Activated CD4-positive, CD25-positive, alpha-beta regulatory T cell (primary cell): Measurements from ENCODE around the gene PKP1.

ENCODE experiments used
- DNase-seq, 4 experiments: peaks; one replicate each; lab custom pipeline; 2025; lab: John Stamatoyannopoulos, UW

Gene PKP1

DNA sequence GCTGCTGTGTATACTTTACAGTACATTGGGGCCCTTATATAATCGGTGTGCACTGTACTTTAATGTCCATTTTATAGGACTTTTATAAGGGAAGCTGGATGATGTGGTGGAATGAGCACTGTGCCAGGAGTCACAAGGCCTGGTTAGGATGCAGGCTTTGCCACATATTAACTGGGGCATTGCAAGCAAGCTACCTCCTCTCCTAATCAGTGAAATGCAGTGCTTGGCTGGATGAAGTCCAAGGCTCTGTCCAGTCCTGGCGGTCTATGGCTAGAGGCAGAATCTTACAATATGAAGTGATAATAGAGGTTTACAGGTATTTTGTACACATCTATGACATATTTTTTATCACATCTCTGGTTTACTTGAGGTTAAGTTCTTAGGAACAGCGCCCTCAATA is 1.7 kb upstream of the PKP1 start:
- DNase-seq: no peak

DNA sequence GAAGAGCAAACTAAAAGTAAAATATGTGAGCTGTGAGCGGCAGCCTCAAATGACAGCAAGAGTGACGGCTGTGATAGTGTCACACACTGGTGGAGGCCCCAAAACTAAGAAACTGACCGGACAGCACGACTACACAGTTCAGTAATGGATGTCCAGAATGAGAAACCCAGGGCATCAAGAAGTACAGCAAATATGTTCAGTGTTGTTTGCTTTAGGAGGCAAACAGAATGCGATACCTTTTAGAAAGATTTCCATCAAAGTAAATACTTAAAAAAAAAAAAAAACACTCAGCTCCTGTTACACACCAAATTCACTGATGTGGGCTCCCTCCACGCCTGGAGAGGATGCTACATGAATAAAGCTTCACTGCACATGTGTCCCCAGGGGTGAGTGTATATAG is 1.1 kb upstream of the PKP1 start:
- no peak for DNase-seq

DNA sequence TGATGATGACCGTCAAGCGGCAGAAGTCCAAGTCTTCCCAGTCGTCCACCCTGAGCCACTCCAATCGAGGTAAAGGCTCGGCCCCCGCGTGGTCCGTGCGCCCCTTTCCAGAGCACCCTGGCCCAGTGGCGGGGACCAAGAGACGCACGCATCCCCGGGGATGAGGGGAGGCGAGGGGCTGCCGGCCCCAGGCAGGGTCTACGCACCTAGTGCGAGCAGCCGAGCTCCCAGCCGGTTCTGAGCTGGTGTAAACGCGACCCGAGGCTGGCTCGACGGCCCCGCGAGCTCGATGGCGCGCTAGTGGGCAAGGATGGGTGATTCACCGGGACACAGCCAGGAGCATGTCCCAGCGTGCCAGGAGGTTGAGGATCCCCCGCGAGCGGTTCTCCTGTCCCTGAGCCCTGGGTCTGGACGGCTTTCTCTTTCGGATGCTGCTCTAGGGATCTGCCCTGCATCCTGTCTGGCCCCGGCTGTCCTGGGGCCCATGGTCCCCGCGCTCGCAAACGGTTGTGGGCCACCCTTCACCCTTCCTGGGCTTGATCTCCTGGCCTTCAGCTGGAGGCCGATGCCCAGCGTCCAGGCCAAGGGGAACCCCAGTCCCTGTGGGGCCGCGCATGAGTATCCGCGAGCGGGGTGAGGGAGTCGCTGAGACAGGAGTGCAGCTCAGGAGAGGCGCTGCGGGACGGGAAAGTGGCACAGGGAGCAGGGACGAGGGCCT is 689 bp downstream of the PKP1 start:
- DNase-seq: no peak

DNA sequence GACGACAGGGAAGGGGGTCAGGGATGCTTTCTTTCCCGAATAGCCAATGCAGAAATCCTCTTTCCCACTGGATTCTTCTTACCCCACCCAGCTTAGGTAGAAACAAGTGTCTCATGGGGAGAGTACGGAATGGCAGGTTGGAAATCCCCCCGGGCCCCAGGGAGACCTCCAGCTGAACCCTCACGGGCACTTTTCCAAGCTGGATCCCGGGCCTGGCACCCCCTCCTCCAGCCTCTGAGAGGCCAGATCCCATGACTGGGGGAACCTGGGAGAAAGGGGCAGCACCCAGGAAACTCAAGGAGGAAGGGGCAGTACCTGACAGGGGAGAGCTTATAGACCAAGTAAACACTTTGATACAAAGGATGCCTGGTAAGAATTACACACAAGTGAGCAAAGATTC is 1.3 kb downstream of the PKP1 start:
- DNase-seq: no peak

DNA sequence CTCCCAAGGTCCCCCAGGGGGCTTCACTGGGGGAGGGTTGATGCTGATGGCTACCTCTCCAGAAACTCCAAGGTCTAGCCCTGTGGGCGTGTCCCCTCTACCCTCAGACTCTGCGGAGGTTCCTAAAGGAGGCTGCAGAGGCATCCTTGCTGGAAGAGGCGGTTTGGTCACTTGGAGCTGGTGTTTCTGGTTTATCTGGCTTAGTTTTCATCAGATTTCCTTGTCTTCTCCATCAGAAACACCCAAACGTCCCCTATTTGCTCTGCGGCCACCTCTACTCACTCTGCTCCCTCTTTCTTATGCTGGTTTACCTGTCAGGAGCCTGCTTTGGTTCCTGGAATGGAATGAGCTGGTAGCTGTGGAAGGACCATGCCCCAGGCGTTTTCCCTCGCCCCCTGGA is 2.5 kb downstream of the PKP1 start:
- no peak for DNase-seq

DNA sequence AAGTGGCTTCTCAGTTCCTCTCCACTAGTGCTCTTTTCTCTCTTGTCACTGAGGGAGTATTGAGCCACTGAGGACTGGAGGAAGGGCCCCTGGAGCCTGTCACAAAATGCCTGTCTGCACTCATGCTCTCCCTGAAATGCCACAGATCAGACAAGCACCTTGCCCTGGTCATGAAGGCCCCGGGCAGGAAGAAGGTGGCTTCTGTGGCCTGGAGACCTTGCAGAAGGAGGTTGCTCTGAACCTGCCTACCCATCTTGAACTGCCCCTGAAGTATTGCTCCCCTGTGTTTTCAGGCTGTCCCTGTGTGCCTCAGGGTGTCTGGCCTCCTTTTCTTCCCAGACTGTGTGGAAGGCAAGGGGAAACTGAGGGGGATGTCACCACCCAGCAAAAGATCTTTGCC is 3.1 kb downstream of the PKP1 start:
- no peak for DNase-seq

DNA sequence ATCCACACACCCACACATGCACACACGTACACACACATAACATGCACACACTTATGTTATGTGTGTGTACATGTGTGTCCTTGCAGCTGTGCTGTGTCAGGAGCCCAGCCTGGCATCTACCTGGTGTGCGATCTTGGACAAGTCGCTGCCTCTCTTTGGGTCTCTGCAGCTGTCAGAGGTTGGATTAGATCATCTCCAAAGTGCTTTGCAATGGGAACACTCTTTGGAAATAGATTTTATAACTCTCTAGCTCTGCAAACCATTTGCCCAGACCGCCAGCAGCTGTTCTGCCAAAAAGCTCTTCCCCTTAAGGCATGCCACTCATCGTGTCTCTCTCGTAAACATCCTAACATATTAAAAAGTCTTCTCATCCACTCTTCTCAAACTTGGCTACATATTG is 4.7 kb downstream of the PKP1 start:
- no peak for DNase-seq

DNA sequence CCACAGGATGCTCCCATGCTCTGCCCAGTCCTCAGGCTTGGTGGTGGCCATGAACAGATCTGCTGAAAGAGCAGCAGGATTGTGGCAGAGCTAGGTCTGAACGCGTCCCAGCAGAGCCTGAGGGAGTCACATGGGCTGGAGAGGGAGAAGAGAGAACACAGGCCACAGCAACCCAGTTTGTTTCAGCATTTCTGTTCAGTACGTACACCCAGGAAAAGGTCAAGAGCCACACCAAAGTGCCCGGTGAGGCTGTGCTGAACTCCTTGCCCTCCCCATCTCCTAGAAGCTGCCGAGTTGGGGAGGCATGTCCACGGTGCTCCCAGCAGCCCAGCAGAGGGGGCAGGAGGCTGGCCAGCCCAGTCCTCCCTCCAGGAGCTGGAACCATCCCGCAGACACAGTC is 5.5 kb downstream of the PKP1 start:
- no peak for DNase-seq

DNA sequence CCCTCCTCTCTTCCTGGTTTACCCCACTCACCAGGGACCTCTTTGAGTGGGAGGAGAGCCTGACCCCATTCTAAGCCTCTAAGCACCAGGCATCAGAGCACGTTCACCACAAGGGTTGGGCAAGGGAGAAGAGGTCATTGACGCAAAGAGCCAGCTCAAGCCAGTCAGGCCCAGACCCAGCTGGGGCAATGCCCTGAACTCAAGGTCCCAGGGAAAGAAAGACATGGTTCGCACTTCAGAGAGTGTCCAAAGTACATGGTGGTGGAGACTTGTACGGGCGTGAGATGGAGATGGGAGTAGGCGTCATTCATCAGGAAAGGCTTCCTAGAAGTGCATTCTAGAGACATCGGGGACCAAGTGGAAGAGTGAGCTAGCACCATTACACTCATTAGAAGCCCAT is 7.2 kb downstream of the PKP1 start:
- DNase-seq: no peak

DNA sequence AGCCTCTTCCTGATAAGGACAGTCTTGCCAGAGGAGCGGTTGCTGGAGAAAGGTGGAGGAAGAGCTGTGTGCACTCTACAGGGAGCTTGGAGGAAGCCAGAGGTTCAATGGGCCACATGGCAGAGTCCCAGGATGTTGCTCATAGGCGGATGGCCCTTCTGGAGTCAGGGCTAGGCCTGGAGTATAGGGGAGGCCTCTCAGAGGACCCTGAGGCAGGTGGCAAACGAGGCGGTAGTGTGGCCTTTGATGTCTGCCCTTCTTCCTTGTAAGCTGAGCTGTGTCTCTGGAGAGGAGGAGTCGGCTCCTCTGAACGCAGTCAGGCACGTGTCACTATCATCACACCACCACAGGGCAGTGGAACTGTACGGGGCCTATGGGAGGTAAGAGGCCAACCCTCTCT is 8.6 kb downstream of the PKP1 start:
- no peak for DNase-seq

DNA sequence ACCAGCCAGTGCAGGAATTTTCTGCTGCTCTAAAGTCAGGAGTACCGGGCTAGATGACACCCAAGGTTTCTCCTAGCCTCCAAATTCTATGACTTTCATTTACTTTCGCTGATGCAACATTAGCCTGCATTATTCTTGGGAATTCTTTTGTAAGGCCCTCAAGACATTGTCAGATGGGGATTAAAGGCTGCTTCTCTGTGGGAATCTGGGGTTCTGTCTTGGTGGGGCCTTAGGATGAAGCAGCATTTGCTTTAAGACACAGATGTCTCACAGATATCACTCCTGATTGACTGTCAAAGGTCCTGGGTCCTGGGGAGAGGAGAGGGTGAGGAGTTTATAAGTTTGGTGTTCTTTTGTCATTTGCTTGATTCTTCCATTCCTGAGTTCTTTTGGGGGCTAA is 11.6 kb downstream of the PKP1 start:
- no peak for DNase-seq

DNA sequence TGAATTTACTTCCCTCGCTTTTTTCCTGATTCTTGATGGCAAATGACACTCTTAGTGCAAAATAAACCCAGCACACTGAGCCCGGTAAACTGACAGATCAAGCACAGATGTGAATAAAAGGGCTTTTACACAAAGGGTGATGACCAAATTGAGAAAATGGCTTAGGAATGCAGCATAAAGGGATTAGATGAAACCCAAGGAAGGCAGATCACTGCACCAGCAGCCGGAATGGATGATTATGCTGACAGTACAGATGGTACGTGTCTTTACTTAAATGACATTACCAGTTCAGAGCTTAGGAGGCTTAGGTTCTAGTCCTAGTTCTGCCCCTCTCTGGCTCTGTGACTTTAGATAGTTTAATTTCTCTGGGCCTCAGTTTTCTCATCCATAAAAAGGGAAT is 12.0 kb downstream of the PKP1 start:
- no peak for DNase-seq

DNA sequence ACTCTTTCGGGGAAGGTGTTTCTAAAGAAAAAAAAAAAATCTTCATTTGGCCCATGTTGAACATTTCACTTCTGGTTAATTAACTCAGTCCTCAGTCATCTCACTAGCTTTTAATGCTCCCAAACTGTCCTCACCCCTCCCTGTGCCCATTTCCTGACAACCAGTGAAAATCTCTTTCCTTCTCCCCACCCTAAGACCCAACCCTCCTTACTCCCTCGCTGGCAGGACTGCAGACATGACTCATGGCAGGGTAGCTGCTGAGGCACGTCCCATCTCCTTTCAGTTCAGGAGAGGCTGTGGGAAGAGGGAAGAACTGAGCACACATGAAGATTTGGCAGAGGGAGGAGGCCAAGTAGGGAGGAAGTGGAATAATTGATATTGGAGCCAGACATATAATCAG is 12.6 kb downstream of the PKP1 start:
- no peak for DNase-seq

DNA sequence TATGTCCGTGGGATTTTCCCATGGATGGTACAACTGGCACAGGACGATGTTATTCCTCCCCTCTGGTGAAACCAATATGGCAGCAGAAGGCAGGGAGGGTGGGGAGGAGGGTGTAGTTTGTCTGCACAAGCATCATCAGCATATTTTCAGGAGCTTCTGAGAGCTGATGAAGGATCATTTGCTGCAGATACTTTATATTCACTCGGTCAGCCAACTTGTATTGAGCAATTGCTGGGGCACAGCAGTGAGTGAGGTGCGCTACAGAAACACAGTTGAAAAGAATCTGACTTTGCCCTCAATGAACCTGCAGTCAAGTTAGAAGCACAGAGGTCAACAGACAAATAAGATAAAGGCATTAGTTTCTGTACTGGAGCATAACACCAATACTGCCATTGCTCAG is 13.0 kb downstream of the PKP1 start:
- no peak for DNase-seq

DNA sequence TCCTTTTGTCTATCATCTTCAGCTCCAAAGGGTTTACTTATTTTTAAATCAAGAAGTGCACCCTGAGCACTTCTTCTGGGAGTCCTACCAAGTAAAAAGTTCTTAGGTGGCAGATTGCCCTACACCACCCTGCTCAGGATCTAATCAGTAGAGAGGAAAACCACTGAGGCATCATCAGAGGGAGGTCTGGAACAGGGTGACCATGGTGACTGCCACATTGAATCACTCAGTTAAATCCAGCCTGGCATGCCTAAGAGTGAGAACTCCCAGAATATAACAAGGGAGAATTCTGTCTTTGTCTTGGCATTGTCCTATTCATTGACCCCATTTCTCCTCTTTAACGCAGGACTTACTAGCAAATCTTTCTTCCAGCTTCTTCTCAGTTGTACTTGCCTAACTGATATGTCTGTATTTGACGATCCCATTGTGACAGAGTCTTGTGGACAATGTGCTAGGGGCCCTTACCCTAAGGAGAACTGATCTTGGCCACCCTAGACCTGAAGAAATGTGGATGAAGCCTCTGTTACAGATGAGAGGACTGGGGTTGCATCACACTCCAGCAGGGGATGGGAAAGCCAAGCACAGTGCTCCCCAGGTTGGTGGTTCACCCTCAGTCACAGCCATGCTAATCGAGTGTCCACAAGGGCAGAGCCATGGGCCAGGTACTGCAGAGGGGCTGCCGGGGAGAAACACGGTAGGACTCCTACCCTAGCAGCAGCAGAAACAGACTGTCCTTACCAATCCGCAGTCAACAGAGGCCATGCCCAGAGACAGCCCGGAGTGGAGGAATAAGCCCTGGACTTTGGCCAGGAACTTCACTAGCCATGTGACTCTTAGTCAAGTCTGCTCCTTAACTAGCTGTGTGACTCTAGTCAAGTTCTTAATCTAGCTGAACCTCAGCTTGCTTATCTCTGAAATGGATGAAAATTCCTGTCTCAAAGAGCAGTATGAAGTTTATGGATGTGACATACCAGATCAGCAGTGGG is 15.4 kb downstream of the PKP1 start:
- no peak for DNase-seq

DNA sequence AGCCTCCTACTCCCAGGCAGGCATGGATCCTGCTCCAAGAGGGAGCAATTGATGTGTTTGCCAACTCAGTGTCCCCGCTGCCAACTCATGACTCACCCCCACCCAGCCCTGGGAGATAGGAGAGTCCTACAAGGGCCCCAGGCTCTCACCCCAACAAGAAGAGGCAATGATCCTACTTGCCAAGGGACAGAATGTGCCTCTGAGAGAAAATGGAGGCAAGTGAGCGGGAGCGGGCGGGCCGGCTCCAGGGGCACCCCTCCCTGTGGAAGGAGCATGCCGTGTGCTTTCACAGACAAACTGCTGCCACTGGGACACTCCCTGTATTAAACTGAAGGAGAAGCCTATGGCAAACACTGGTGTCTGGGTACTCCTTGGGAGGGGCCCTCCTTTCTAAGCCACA is 16.7 kb downstream of the PKP1 start:
- DNase-seq: no peak

DNA sequence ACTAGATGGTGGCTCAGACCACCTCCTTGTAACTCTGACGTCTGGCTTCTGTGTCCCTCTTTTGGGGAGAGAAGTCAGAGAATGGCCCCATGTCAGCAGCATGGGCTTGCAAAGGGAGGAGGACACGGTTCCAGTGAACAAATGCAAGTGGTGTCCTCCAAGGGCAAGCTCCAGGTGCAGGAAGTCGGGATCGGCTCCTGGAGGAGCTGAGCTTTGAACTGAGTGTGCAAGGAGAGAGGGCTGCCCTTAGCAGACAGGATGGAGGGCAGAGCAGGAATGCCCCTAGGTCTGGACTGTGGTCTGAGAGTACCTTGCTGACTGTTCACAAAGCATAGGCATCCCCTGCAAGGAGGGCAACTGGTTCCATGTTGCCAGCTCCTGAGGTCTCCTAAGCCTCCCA is 17.3 kb downstream of the PKP1 start:
- no peak for DNase-seq

DNA sequence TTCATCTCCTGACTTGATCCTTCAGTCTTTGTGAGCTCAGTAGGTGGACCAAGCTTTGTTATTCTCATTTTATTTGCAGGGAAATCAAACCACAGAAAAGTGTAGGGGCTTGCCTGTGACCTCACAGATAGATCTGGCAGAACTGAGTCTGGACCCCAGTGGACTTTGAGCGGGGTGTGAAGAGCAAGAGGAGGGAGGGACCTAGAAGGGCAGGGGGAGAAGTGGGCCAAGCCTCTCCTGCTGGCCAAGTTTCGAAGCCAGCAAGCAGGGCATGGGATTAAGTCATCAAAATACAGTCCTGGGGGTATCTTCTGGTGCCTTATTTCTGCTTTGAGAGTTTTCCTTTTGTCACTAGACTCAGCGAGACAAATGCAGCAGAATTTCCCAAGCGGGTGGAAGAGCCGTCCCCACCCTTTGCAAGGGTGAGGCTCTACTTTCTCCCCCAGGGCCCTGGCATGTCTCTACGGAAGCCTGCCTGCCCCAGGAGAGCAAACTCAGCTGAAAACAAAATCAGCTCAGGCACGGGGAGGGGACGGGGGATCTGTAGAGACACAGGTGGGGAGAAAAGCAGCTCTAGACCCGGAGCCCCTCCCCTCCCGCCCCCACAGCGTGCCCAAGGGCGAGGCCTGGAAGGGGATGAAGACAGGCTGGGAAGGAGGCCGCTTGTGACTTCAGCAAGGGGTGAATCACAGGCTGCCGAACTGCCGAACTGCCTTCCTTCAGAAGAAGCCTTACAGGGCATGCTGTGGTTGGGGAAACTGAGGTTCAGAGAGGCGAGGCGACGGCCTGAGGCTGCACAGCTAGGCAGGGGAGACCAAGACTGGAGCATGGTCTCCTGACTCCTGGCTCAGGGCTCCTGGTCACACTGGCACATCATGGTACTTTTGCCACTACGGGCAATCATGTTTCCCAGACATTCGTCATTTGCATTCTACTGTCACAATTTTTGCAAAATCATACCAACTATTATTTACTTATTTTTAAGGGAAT is 19.2 kb downstream of the PKP1 start:
- no peak for DNase-seq

DNA sequence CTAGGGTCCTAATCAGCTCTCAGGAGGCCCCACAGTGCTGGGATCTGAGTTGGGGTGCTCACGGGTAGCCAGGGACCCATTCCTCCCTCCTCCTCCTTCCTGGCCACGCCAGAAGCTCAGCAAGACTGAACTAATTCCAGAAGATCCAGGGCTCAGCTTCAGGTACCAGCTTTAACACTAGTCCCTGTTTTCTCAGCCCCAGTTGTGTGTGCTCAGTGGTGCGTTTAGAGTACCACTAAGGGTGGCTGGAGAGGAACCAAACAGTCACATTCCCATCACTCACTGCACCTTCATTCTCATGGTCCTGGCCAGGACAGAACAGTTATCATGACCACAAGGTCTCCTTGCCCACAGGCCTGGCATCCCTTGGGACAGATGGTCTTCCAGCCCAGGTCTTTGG is 20.8 kb downstream of the PKP1 start:
- DNase-seq: no peak

DNA sequence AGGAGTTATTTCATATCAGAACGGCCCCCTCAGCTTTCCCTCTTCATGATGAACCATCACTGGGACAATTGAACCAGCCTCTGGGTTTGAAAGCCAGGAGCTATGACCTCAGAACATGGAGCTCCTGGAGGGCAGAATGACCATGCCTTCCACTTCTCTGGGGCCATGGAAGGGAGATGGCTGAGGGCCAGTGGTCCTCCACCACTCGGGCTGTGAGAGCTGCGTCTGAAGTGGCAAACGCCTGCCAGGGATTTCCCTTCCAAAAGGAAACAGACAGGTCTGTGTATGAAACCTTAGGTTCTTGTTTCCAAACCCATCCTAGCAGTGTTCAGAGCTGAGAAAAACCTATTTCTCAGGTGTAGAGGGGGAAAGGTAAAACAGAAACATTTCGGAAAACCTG is 22.5 kb downstream of the PKP1 start:
- DNase-seq: no peak

DNA sequence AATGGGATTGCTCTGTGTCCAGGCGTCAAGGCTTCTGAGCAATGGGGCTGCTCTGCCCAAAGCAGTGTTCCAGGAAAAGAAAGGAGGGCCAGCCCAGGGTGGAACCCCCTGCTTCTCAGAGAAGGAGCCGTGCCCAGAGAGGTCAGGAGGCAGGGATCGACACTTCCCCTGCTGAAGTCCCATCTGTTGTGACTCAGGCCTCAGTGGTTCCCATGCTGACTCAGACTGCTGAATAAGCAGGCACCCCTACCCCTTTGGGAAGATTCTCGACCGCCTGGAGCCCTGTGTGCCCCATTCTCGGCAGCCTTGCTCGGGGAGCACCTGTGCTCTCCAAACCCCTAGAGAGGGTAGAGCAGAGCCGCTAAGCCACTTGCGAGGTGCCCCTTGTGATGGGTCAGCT is 23.9 kb downstream of the PKP1 start:
- DNase-seq: no peak

DNA sequence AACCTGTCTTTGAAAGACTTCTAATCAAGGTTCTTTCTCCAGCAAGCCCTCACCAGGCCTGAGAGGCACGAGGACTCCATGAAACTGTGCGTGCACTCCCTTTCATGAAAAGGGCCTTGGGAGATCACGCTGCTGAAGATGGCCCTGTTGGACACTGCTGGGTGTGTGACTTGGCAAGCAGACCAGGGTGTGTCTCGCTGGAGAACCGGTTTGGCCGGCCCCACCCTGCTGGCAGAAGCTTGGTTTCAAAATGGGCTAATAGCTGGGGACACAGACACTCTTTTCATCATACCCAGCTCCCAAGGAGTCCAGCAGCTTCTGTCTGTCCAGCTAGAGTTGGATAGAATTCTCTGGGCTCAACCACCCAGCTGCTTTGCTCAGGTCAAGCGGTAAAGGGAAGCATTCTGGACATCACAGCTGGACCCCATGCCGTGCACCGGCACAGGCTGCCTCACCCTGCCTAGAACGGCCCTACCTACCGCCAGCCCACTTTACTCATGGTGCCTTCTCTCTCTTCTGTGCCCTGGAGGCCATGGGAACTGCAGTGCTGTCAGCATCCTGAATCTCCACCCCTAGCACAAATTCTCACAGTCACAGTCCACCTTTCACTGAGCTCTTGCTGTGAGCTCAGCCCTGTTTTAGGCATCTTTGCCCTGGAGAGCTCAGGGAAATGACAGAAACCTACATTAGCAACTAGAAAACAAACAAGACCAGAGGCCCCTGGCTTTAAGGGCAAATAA is 24.6 kb downstream of the PKP1 start:
- no peak for DNase-seq
